HepG2 (cell line): ENCODE data around the gene ATG13. TPM values are rescaled to one million over a fixed set of nuclear protein-coding genes. Genes with fewer than 3 reads are reported as not detected.

ENCODE experiments used
- ARID3A ChIP-seq: IDR thresholded peaks from 2 replicates; pipeline ENCODE4 v1.6.1; 2012; ENCODE audit warnings: low read depth, low read length, improper control_type of control experiment
- CREB1 ChIP-seq, 2 experiments: fragments of 450-650 bp in 1 of 2; IDR thresholded peaks; 2 replicates each; pipeline ENCODE4 v1.6.1; 2016 to 2017; ENCODE audit warnings: control low read depth in 1 of 2, mild to moderate bottlenecking in 1 of 2, missing compliant biosample characterization in 1 of 2, missing genetic modification characterization in 1 of 2
- DMTF1 ChIP-seq: sonication (generic); formaldehyde crosslinking; IDR thresholded peaks from 2 replicates; pipeline ENCODE4 v1.4.0; 2020; ENCODE audit warnings: mild to moderate bottlenecking, missing genetic modification reagents
- EP300 ChIP-seq, 3 experiments: sonication (generic) in 1 of 3; formaldehyde crosslinking in 1 of 3; IDR thresholded peaks; 2 replicates each; pipeline versions ENCODE4 v1.5.1 to v1.6.1; 2011 to 2020; ENCODE audit warnings: low read depth in 2 of 3, low read length in 2 of 3, borderline replicate concordance in 1 of 3, improper control_type of control experiment in 1 of 3, mild to moderate bottlenecking in 1 of 3, missing genetic modification reagents in 1 of 3, moderate library complexity in 1 of 3
- GTF2F1 ChIP-seq: fragments of 150-350 bp; IDR thresholded peaks from 2 replicates; pipeline ENCODE4 v1.6.1; 2014; ENCODE audit warnings: low read length
- ISL2 ChIP-seq: sonication (generic); formaldehyde crosslinking; IDR thresholded peaks from 2 replicates; pipeline ENCODE4 v1.5.0; 2020; ENCODE audit warnings: missing genetic modification reagents
- KDM1A ChIP-seq: IDR thresholded peaks from 2 replicates; pipeline ENCODE4 v1.6.1; 2016; ENCODE audit warnings: missing compliant biosample characterization
- KLF15 ChIP-seq: sonication (generic); formaldehyde crosslinking; IDR thresholded peaks from 2 replicates; pipeline ENCODE4 v1.8.1; 2023; ENCODE audit warnings: borderline replicate concordance, mild to moderate bottlenecking, inconsistent platforms, missing genetic modification reagents, mixed read lengths
- SMARCE1 ChIP-seq: fragments of 450-650 bp; IDR thresholded peaks from 2 replicates; pipeline ENCODE4 v1.6.1; 2017; ENCODE audit warnings: borderline replicate concordance
- TFDP1 ChIP-seq: IDR thresholded peaks from 2 replicates; pipeline ENCODE4 v1.6.1; 2016; ENCODE audit warnings: missing compliant biosample characterization, missing genetic modification reagents, borderline replicate concordance
- ZFP36L1 ChIP-seq: sonication (generic); formaldehyde crosslinking; IDR thresholded peaks from 2 replicates; pipeline ENCODE4 v1.8.0; 2022; ENCODE audit warnings: mild to moderate bottlenecking, missing genetic modification reagents, moderate library complexity
- ZNF180 ChIP-seq: sonication (generic); formaldehyde crosslinking; IDR thresholded peaks from 2 replicates; pipeline ENCODE4 v1.4.0; 2020; ENCODE audit warnings: low read depth, missing genetic modification reagents, borderline replicate concordance
- ZNF235 ChIP-seq: sonication (generic); formaldehyde crosslinking; IDR thresholded peaks from 2 replicates; pipeline ENCODE4 v1.8.1; 2023; ENCODE audit warnings: mild to moderate bottlenecking, missing genetic modification reagents, borderline replicate concordance
- ZNF263 ChIP-seq: sonication (generic); formaldehyde crosslinking; IDR thresholded peaks from 2 replicates; pipeline ENCODE4 v1.4.0; 2020; ENCODE audit warnings: missing genetic modification reagents
- ZNF296 ChIP-seq: sonication (generic); formaldehyde crosslinking; conservative IDR thresholded peaks from 2 replicates; pipeline ENCODE4 v1.5.0; 2020; ENCODE audit warnings: mild to moderate bottlenecking, missing genetic modification reagents
- ZNF619 ChIP-seq: sonication (generic); formaldehyde crosslinking; IDR thresholded peaks from 2 replicates; pipeline ENCODE4 v1.4.0; 2020; ENCODE audit warnings: mild to moderate bottlenecking, missing genetic modification reagents
- ZNF724P ChIP-seq: sonication (generic); formaldehyde crosslinking; IDR thresholded peaks from 2 replicates; pipeline ENCODE4 v1.8.0; 2022; ENCODE audit warnings: missing genetic modification reagents, borderline replicate concordance
- polyA plus RNA-seq, 8 experiments: library from polyadenylated mRNA; depleted of rRNA in 3 of 8; stranded (reverse) in 7 of 8; unstranded in 1 of 8; fragments of >200 nt; fragmentation: Illumina TruSeq in 4 of 8; extraction: Trizol in 4 of 8; gene quantifications; 2 replicates each; pipeline versions ENCODE4 v1.2.1 to v1.2.3, GENCODE V29; 2011 to 2016; ENCODE audit warnings: low read depth in 4 of 8, missing spikeins in 1 of 8, mixed read lengths in 1 of 8; ENCODE audit not compliant: insufficient read depth in 1 of 8
- total RNA-seq, 5 experiments: library from RNA; depleted of rRNA; stranded (reverse); fragments of >200 nt; fragmentation: Illumina TruSeq; extraction: Trizol; gene quantifications; 2 replicates each; pipeline ENCODE4 v1.2.3, GENCODE V29; 2016; ENCODE audit warnings: low read depth in 1 of 5
- TF ChIP-seq, protein P1 (sequence below): sonication (generic); formaldehyde crosslinking; IDR thresholded peaks from 2 replicates; pipeline ENCODE4 v1.8.0; 2022; ENCODE audit warnings: mild to moderate bottlenecking, missing genetic modification reagents
- TF ChIP-seq, protein P2 (sequence below): sonication (generic); formaldehyde crosslinking; IDR thresholded peaks from 2 replicates; pipeline ENCODE4 v1.5.1; 2020; ENCODE audit warnings: missing genetic modification reagents, mild to moderate bottlenecking, borderline replicate concordance

The ATG13 gene
- total and polyA plus RNA-seq, 2 of the 13 experiments (the other 11 are each of a cell fraction or from before 2014, with no cell fraction given), result 55.0 to 77.3 TPM

GRCh38 chr11:46700241-46701077 is 83.1 kb downstream of the ATG13 start, which contains the start of the genes ARHGAP1 and ZNF408 (continued):
- TF ChIP-seq, protein P1, sequence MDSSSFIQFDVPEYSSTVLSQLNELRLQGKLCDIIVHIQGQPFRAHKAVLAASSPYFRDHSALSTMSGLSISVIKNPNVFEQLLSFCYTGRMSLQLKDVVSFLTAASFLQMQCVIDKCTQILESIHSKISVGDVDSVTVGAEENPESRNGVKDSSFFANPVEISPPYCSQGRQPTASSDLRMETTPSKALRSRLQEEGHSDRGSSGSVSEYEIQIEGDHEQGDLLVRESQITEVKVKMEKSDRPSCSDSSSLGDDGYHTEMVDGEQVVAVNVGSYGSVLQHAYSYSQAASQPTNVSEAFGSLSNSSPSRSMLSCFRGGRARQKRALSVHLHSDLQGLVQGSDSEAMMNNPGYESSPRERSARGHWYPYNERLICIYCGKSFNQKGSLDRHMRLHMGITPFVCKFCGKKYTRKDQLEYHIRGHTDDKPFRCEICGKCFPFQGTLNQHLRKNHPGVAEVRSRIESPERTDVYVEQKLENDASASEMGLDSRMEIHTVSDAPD (CRISPR knock-in tag), result 0 out of 2 replicates have a peak, but pooled peaks have one; percentile 78
- TF ChIP-seq DMTF1 (CRISPR knock-in tag) (no peak), SMARCE1 (no peak), CREB1 (IDR thresholded peaks at IDR 0.05) (peak; percentile 75), CREB1 (CRISPR knock-in tag; IDR thresholded peaks at IDR 0.05) (peak; percentile 88), ZNF296 (CRISPR knock-in tag) (no peak), KDM1A (CRISPR knock-in tag) (no peak), ZNF724P (peak; percentile 88; the same call in 1 of the 2 replicates), ISL2 (CRISPR knock-in tag) (peak; percentile 43), ZNF263 (CRISPR knock-in tag) (peak; percentile 79), ARID3A (no peak), GTF2F1 (no peak), ZFP36L1 (CRISPR knock-in tag) (peak; percentile 72; the same call in 1 of the 2 replicates), KLF15 (CRISPR knock-in tag) (no peak; the same call in 1 of the 2 replicates), TFDP1 (peak; percentile 55; the same call in 1 of the 2 replicates), ZNF235 (0 out of 2 replicates have a peak, but pooled peaks have one; percentile 66), ZNF180 (CRISPR knock-in tag) (no peak), ZNF619 (CRISPR knock-in tag) (0 out of 2 replicates have a peak, but pooled peaks have one; percentile 12), EP300 (IDR thresholded peaks at IDR 0.05; ENCODE audit: low read depth in 2 of 2, low read length in 2 of 2) (peak in 1 of 2 experiments; percentile 37; a peak in 2 of 4 replicates), EP300 (CRISPR knock-in tag; IDR thresholded peaks at IDR 0.05; ENCODE audit: borderline replicate concordance) (no peak)
- TF ChIP-seq, protein P2, sequence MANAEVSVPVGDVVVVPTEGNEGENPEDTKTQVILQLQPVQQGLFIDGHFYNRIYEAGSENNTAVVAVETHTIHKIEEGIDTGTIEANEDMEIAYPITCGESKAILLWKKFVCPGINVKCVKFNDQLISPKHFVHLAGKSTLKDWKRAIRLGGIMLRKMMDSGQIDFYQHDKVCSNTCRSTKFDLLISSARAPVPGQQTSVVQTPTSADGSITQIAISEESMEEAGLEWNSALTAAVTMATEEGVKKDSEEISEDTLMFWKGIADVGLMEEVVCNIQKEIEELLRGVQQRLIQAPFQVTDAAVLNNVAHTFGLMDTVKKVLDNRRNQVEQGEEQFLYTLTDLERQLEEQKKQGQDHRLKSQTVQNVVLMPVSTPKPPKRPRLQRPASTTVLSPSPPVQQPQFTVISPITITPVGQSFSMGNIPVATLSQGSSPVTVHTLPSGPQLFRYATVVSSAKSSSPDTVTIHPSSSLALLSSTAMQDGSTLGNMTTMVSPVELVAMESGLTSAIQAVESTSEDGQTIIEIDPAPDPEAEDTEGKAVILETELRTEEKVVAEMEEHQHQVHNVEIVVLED (CRISPR knock-in tag), result peak; percentile 76; the same call in 1 of the 2 replicates
